ENCODE measurements around the gene CHN2. TPM values are rescaled to one million over a fixed set of nuclear protein-coding genes. Genes with fewer than 3 reads are reported as not detected.

Gene CHN2
- total RNA-seq, 1 experiment from 2014 or later, result 5.0 TPM

GRCh38 chr7:29247963-29248236, 53.3 kb downstream of the CHN2 start:
- no peak for TF ChIP-seq USF1 (CRISPR knock-in tag; IDR thresholded peaks at IDR 0.05)
- TF ChIP-seq, protein P1, sequence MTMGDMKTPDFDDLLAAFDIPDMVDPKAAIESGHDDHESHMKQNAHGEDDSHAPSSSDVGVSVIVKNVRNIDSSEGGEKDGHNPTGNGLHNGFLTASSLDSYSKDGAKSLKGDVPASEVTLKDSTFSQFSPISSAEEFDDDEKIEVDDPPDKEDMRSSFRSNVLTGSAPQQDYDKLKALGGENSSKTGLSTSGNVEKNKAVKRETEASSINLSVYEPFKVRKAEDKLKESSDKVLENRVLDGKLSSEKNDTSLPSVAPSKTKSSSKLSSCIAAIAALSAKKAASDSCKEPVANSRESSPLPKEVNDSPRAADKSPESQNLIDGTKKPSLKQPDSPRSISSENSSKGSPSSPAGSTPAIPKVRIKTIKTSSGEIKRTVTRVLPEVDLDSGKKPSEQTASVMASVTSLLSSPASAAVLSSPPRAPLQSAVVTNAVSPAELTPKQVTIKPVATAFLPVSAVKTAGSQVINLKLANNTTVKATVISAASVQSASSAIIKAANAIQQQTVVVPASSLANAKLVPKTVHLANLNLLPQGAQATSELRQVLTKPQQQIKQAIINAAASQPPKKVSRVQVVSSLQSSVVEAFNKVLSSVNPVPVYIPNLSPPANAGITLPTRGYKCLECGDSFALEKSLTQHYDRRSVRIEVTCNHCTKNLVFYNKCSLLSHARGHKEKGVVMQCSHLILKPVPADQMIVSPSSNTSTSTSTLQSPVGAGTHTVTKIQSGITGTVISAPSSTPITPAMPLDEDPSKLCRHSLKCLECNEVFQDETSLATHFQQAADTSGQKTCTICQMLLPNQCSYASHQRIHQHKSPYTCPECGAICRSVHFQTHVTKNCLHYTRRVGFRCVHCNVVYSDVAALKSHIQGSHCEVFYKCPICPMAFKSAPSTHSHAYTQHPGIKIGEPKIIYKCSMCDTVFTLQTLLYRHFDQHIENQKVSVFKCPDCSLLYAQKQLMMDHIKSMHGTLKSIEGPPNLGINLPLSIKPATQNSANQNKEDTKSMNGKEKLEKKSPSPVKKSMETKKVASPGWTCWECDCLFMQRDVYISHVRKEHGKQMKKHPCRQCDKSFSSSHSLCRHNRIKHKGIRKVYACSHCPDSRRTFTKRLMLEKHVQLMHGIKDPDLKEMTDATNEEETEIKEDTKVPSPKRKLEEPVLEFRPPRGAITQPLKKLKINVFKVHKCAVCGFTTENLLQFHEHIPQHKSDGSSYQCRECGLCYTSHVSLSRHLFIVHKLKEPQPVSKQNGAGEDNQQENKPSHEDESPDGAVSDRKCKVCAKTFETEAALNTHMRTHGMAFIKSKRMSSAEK (CRISPR knock-in tag; IDR thresholded peaks at IDR 0.05; ENCODE audit: borderline replicate concordance), result no peak
- ATAC-seq (no peak), DNase-seq (ENCODE audit: low spot score) (no peak)
- H3K4me1 Mint-ChIP-seq, result peaks cover 20% of the 10 kb centered on the region
- peaks cover 3% of the 10 kb centered on the region; the same call in 1 of the 2 replicates for H3K9me3 Mint-ChIP-seq
- no peaks in the 10 kb centered on the region for H3K36me3 Mint-ChIP-seq
- ChIA-PET CTCF (interaction anchor here (0.9 to 2.0 kb wide), 3 partner anchors 8 to 58 kb away, joined by 4 to 8 read pairs (median 4); no protein-coding TSS in a partner anchor), POLR2A (no interaction called here)
- H3K4me3 Mint-ChIP-seq, result no peak overlapping the region
- no peak overlapping the region for H3K27ac Mint-ChIP-seq
- no peaks in the 10 kb centered on the region for H3K27me3 Mint-ChIP-seq (ENCODE audit: low read depth)

DNA sequence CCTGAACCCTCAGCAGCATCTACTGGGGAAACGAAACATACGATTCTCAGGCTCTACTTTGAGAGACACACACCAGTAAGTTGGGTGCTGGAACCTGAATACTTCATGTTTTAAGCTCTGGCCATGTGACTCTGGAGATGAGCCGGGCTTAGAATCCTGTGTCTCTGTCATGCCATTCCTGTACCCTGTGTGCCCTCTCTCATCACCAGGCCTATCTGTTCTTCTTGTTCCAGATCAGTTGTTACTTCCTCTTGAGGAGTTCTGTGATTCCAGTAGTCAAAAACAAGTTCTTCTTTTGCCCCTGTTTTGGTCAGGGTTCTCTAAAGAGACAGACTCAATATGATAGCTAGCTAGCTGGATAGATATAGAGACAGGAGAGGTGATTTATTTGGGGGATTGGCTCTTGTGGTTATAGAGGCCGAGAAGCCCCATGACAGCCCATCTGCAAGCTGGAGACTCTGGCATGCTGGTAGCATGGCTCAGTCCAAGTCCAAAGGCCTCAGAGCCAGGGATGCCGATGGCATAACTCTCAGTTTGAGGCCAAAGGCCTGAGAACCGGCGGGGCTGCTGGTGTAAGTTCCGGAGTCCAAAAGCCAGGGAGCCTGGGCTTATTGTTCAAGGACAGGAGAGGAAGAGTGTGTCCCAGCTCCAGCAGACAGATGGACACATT, 54.3 kb downstream of the CHN2 start:
- ChIA-PET CTCF (interaction anchor here (0.7 to 0.8 kb wide), 2 partner anchors 48 to 59 kb away, joined by 3 read pairs; no protein-coding TSS in a partner anchor), POLR2A (no interaction called here)
- no peak for ATAC-seq
- Mint-ChIP-seq H3K4me3 (no peak overlapping the region), H3K4me1 (peaks cover 10% of the 10 kb centered on the region), H3K27me3 (ENCODE audit: low read depth) (no peaks in the 10 kb centered on the region), H3K27ac (no peak overlapping the region), H3K36me3 (no peaks in the 10 kb centered on the region), H3K9me3 (peaks cover 5% of the 10 kb centered on the region; the same call in 1 of the 2 replicates)
- TF ChIP-seq NFYB (CRISPR knock-in tag; conservative IDR thresholded peaks at IDR 0.05; ENCODE audit: low read depth) (no peak), IRF2 (CRISPR knock-in tag; IDR thresholded peaks at IDR 0.05; ENCODE audit: borderline replicate concordance, low read depth) (no peak), ZBTB21 (CRISPR knock-in tag; IDR thresholded peaks at IDR 0.05; ENCODE audit: borderline replicate concordance) (no peak), ZNF416 (CRISPR knock-in tag; IDR thresholded peaks at IDR 0.05) (no peak), GABPB1 (CRISPR knock-in tag; IDR thresholded peaks at IDR 0.05) (peak; percentile 71), MAX (CRISPR knock-in tag; IDR thresholded peaks at IDR 0.05) (no peak)
- no peak for DNase-seq (ENCODE audit: low spot score)

- Mint-ChIP-seq H3K9me3 (peaks cover 5% of the 10 kb centered on the region; the same call in 1 of the 2 replicates), H3K27me3 (ENCODE audit: low read depth) (no peaks in the 10 kb centered on the region), H3K36me3 (no peaks in the 10 kb centered on the region), H3K4me3 (no peak overlapping the region), H3K27ac (no peak overlapping the region), H3K4me1 (peaks cover 5% of the 10 kb centered on the region)
- DNase-seq (ENCODE audit: low spot score) (no peak), ATAC-seq (no peak)
- ChIA-PET CTCF (interaction anchor here (0.7 kb wide), 1 partner anchor 60 kb away, joined by 3 read pairs; no protein-coding TSS in a partner anchor), POLR2A (no interaction called here)
- TF ChIP-seq ZNF671 (CRISPR knock-in tag; IDR thresholded peaks at IDR 0.05), result no peak
- TF ChIP-seq, protein P2, sequence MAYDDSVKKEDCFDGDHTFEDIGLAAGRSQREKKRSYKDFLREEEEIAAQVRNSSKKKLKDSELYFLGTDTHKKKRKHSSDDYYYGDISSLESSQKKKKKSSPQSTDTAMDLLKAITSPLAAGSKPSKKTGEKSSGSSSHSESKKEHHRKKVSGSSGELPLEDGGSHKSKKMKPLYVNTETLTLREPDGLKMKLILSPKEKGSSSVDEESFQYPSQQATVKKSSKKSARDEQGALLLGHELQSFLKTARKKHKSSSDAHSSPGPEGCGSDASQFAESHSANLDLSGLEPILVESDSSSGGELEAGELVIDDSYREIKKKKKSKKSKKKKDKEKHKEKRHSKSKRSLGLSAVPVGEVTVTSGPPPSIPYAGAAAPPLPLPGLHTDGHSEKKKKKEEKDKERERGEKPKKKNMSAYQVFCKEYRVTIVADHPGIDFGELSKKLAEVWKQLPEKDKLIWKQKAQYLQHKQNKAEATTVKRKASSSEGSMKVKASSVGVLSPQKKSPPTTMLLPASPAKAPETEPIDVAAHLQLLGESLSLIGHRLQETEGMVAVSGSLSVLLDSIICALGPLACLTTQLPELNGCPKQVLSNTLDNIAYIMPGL (CRISPR knock-in tag; IDR thresholded peaks at IDR 0.05), result no peak
- no peak for TF ChIP-seq USF1 (CRISPR knock-in tag; IDR thresholded peaks at IDR 0.05)
- TF ChIP-seq, protein P3, sequence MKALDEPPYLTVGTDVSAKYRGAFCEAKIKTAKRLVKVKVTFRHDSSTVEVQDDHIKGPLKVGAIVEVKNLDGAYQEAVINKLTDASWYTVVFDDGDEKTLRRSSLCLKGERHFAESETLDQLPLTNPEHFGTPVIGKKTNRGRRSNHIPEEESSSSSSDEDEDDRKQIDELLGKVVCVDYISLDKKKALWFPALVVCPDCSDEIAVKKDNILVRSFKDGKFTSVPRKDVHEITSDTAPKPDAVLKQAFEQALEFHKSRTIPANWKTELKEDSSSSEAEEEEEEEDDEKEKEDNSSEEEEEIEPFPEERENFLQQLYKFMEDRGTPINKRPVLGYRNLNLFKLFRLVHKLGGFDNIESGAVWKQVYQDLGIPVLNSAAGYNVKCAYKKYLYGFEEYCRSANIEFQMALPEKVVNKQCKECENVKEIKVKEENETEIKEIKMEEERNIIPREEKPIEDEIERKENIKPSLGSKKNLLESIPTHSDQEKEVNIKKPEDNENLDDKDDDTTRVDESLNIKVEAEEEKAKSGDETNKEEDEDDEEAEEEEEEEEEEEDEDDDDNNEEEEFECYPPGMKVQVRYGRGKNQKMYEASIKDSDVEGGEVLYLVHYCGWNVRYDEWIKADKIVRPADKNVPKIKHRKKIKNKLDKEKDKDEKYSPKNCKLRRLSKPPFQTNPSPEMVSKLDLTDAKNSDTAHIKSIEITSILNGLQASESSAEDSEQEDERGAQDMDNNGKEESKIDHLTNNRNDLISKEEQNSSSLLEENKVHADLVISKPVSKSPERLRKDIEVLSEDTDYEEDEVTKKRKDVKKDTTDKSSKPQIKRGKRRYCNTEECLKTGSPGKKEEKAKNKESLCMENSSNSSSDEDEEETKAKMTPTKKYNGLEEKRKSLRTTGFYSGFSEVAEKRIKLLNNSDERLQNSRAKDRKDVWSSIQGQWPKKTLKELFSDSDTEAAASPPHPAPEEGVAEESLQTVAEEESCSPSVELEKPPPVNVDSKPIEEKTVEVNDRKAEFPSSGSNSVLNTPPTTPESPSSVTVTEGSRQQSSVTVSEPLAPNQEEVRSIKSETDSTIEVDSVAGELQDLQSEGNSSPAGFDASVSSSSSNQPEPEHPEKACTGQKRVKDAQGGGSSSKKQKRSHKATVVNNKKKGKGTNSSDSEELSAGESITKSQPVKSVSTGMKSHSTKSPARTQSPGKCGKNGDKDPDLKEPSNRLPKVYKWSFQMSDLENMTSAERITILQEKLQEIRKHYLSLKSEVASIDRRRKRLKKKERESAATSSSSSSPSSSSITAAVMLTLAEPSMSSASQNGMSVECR (CRISPR knock-in tag; IDR thresholded peaks at IDR 0.05; ENCODE audit: borderline replicate concordance), result no peak
- TF ChIP-seq ELF4 (CRISPR knock-in tag; IDR thresholded peaks at IDR 0.05; ENCODE audit: low read depth), result no peak
- no peak for TF ChIP-seq ZNF416 (CRISPR knock-in tag; IDR thresholded peaks at IDR 0.05)
- TF ChIP-seq PREB (CRISPR knock-in tag; IDR thresholded peaks at IDR 0.05; ENCODE audit: borderline replicate concordance), result no peak
Measured at GRCh38 chr7:29249383-29249750, 54.8 kb downstream of the CHN2 start.

Data from WTC11 (cell line).